HT1080 (cell line): ENCODE results near the gene RASSF1. TPM values are rescaled to one million over a fixed set of nuclear protein-coding genes. Genes with fewer than 3 reads are reported as not detected.

Source experiments
- DNase-seq: peaks from one replicate; pipeline ENCODE4 v3.0.0-alpha.2; 2015; ENCODE audit warnings: low read depth
- total RNA-seq: library from RNA; depleted of rRNA; stranded (reverse); fragments of >200 nt; shearing (Covaris generic); gene quantifications from 2 replicates; pipeline ENCODE4 v1.2.3, GENCODE V29; 2014

RASSF1 gene
- total RNA-seq, 1 experiment from 2014 or later: 15.0 TPM

GRCh38 chr3:50302095-50303012, 38.3 kb downstream of the RASSF1 start:
- DNase-seq: no peak

- no peak for DNase-seq
Observed at GRCh38 chr3:50300681-50301254, 39.9 kb downstream of the RASSF1 start.

DNA sequence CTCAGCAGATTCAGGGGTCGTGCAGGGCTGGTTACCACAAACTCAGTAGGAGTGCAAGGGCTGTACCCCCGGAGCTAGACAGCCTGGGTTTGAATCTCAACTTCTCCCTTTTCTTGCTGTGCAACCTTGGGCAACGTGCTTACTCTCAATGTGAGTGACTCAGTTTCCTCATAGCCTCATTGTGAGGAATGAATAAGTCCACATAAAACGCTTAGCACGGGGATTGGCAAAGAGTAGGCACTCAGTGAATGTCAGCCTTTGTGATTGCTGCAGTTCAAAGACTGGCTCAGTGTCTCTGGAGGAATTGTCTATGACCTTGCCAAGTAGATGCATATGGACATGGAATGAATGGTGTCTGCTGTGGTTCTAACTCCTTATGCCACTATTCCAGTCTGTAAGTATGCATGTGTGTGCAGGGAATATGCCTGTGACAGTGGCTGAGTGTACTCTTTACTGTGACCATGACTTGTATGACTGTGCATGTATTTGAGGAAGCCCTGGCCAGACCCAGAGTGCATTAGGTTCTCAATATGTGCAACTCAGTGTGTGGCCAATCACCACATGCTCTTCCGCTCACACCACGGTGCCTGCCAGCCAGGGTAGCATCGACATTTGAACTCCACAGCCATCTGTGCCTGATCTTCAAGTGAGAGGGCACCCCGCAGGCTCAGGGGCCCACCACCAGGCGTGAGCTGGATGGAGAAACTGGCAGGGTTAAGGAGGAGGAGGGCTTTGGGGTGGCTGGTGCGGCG, 40.5 kb downstream of the RASSF1 start:
- DNase-seq: peak; percentile 30

GRCh38 chr3:50299638-50299928, 41.1 kb downstream of the RASSF1 start:
- no peak for DNase-seq

GRCh38 chr3:50298836-50299637, 41.6 kb downstream of the RASSF1 start, which contains the start of the genes HYAL3 and NAA80:
Gene HYAL3 (minus strand): TSS chr3:50299405. CDS start chr3:50295602, 3,803 bp downstream.
Gene NAA80 (minus strand): TSS chr3:50299405. CDS start chr3:50297463, 1,942 bp downstream.
- peak; percentile 98 for DNase-seq

GRCh38 chr3:50297896-50298725, 42.5 kb downstream of the RASSF1 start:
- DNase-seq: no peak

DNA sequence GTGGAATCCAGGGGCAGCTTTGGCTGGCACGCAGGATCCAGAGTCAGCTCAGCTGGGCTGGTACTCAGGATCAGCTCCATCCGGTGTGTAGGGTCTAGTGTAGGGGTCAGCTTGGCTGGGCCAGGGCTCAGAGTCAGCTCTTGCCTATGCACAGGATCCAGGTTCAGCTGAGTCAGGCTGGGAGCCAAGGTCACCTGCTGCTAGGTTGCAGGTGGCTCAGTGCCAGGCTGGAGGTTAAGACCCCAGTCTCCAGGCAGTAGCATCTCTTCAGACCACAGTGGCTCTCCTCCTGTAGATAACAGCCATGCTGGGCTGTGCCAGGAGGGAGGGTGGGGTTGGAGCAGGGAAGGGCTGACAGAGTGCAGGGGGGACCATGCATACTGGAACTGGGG, 43.3 kb downstream of the RASSF1 start:
- no peak for DNase-seq

DNA sequence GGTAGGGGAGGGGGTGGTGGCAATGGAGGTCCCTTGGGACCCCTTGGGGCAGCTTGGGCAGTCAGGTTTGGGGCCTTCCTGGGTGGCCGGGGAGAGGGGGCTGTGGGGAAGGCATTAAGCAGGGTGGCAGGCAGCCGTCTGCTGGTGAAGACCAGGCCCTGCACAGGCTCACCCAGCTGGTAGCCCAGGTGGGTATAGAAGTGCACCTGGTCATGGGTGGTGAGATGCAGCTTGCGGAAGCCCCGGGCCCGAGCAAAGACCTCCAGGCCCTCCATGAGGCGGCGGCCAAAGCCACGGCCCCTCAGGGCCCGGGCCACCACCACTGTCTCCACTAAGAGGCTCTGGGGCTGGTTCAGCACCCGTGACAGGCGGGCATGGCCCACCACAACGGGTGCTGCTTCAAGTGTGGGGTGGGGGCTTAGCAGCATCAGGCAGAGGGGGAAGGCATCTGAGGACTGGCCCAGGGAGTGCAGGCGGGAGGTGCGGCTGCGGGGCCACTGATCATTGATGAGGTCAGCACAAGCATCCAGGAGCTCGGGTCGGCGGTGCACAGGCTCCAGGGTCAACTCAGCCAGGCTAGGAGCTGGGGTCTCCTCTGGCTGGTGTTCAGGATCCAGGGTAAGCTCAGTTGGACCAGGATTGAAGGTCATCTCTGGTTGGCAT, 43.8 kb downstream of the RASSF1 start:
- DNase-seq: no peak

GRCh38 chr3:50295553-50296431, 44.8 kb downstream of the RASSF1 start:
- no peak for DNase-seq

- DNase-seq: no peak
Observed at GRCh38 chr3:50294492-50295403, 45.9 kb downstream of the RASSF1 start.

DNA sequence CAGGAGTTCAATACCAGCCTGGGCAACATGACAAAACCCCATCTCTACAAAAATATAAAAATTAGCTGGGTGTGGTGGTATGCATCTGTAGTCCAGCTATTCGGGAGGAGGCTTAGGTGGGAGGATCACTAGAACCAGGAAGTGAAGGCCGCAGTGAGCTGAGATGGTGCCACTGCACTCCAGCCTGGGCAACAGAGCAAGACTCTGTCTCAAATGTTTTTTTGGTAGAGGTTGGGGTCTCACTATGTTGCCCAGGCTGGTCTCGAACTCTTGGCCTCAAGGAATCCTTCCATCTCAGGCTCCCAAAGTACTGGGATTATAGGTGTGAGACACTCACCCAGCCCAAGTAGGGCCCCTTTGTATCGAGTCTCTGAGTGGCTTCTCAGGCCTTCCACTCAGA, 46.5 kb downstream of the RASSF1 start:
- DNase-seq: no peak

- no peak for DNase-seq
Observed at GRCh38 chr3:50293079-50293801, 47.4 kb downstream of the RASSF1 start.

DNA sequence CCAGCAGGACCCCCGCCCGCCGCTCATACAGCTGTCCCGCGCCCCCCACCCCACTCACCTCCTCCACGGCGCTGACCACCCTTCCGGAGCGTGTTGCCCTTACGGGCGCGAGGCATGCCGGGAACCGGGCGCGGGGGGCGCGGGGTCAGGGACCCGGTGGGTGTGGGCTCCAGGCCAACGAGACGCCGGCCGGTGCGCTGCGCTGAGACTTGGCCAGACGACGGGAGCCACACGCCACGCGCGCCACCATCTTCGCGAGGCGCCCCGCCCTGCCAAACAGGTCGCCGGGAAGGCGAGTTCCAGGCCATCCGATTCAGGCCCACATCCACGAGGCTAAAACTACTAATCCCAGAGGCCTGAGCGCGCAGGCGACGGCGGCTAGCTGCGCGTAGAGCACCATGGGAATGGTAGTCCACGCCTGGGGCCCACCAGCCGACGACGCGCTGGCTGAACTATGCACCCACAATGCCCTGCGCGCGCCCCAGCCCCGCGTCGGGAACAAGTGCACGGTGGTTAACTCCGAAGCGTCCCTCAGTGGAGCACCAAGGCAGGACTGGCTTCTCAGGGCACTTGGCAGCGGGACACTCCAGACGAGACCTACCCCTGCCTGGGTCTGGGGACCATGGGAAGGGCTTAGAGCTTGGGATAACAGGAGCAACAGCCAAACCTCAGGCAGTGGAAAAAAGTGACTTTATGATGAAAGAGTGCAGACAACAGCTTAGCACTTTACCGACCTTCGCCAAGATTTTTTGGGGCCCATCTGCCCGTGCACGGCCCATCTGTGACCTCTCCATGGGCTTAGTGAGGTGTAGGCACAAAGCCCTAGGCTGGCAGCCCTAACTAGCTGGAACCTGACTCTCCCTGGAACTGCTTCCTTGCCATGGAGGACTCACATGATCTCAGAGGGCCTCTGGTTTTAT, 48.2 kb downstream of the RASSF1 start, which contains the start of gene IFRD2:
TSS of gene IFRD2 (minus strand) at position 271 of the 920 bp plus-strand sequence. CDS start at position 116, 155 bp downstream.
- DNase-seq: peak; percentile 98

GRCh38 chr3:50290161-50290641, 50.4 kb downstream of the RASSF1 start:
- DNase-seq: no peak

DNA sequence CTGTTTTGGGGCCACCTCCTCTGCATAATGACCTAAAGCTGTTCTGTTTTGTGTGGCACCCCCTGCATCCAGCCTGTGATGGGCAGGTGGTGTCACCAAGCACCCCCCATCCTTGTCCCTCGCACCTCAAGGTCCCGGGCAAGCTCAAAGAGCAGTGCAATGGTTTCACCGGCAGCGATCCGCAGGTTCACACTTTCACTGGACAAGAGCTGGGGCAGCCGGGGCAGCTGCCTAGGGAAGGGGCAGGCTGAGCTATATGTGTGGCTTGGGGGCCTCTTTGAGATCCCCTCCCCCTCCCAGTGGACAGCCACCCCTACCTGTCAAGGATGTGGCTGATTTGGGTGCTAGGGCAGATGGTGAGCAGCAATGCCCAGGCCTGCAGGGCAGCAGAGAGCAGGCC, 51.5 kb downstream of the RASSF1 start:
- no peak for DNase-seq
